MM.1S (cell line): ENCODE measurements around the gene AHCYL2.

Experiments used
- CTCF ChIP-seq: fragments of 300-600 bp; sonication (generic); IDR thresholded peaks from 2 replicates; pipeline ENCODE4 v1.5.1; 2016; ENCODE audit warnings: antibody characterized with exemption, low read length, mixed read lengths
- EZH2 ChIP-seq: fragments of 300-600 bp; sonication (generic); optimal IDR thresholded peaks from 2 replicates; pipeline ENCODE3; 2017; ENCODE audit warnings: low read depth, mild to moderate bottlenecking, antibody characterized with exemption, low read length, mixed read lengths
- EZH2phosphoT487 ChIP-seq: fragments of 300-600 bp; sonication (generic); IDR thresholded peaks from 2 replicates; pipeline ENCODE4 v1.6.1; 2018; ENCODE audit warnings: antibody characterized with exemption, low read length

GRCh38 chr7:129417073-129417472 is 192.2 kb downstream of the AHCYL2 start:
- TF ChIP-seq CTCF (no peak), EZH2 (no peak), EZH2phosphoT487 (no peak)
